ENCODE data around the gene NAPB.
A peak's percentile ranks its signal among the peaks of the same experiment; 100 is the strongest.

The NAPB gene

GRCh38 chr20:23437126-23437899, 16.0 kb upstream of the NAPB start:
- no peak for DNase-seq

- DNase-seq, result no peak
These were observed 15.4 kb upstream of the NAPB start for GRCh38 chr20:23436681-23437080.

GRCh38 chr20:23435626-23436539, 14.6 kb upstream of the NAPB start:
- peak; percentile 77 for DNase-seq

GRCh38 chr20:23434521-23435313, 13.4 kb upstream of the NAPB start:
- no peak for DNase-seq

GRCh38 chr20:23433628-23434027, 12.3 kb upstream of the NAPB start:
- no peak for DNase-seq

- no peak for DNase-seq
These were observed 3.8 kb upstream of the NAPB start for GRCh38 chr20:23425129-23425528.

GRCh38 chr20:23419995-23420901, 1.0 kb downstream of the NAPB start:
- DNase-seq, result no peak

- no peak for DNase-seq
These were observed 1.7 kb downstream of the NAPB start for GRCh38 chr20:23419657-23419994.

GRCh38 chr20:23417861-23418260, 3.4 kb downstream of the NAPB start:
- no peak for DNase-seq

GRCh38 chr20:23415959-23416583, 5.2 kb downstream of the NAPB start:
- DNase-seq, result no peak

GRCh38 chr20:23415555-23415954, 5.7 kb downstream of the NAPB start:
- no peak for DNase-seq

GRCh38 chr20:23414526-23415188, 6.6 kb downstream of the NAPB start:
- no peak for DNase-seq

- no peak for DNase-seq
These were observed 7.3 kb downstream of the NAPB start for GRCh38 chr20:23413862-23414422.

- no peak for DNase-seq
These were observed 9.3 kb downstream of the NAPB start for GRCh38 chr20:23412026-23412425.

GRCh38 chr20:23410916-23411695, 10.2 kb downstream of the NAPB start:
- no peak for DNase-seq

GRCh38 chr20:23409800-23410199, 11.5 kb downstream of the NAPB start:
- DNase-seq, result no peak

GRCh38 chr20:23408957-23409356, 12.3 kb downstream of the NAPB start:
- no peak for DNase-seq

- no peak for DNase-seq
These were observed 13.4 kb downstream of the NAPB start for GRCh38 chr20:23407781-23408464.

- no peak for DNase-seq
These were observed 14.4 kb downstream of the NAPB start for GRCh38 chr20:23406880-23407279.
